Natural killer cell (primary cell): ENCODE measurements around the gene GFOD2. TPM values are rescaled to one million over a fixed set of nuclear protein-coding genes. Genes with fewer than 3 reads are reported as not detected.

ENCODE experiments used
- ATAC-seq, 3 donors: fragments of 150-1000 bp in 2 of 3; fragments of 200-7000 bp in 1 of 3; cut with Tn5 transposase; 1 replicate in 1 of 3; 2 replicates in 2 of 3; pipeline ENCODE4 v1.10.0; 2021; ENCODE audit warnings: mild to moderate bottlenecking in 2 of 3, moderate library complexity in 2 of 3
- DNase-seq, 2 donors: peaks; one replicate each; pipeline versions ENCODE4 v3.0.0 to v3.0.0-alpha.2; 2013 to 2021; ENCODE audit warnings: mixed read lengths in 1 of 2
- H3K27ac ChIP-seq: one replicate; pipeline ENCODE4 v1.5.1; 2013; ENCODE audit warnings: mild to moderate bottlenecking, low read length
- H3K27me3 ChIP-seq: one replicate; pipeline ENCODE4 v1.6.1; 2013; ENCODE audit warnings: low read length; ENCODE audit not compliant: control insufficient read depth, insufficient read depth
- H3K36me3 ChIP-seq: one replicate; pipeline ENCODE4 v1.6.1; 2013; ENCODE audit warnings: low read length; ENCODE audit not compliant: control insufficient read depth, insufficient read depth
- H3K4me1 ChIP-seq: one replicate; pipeline ENCODE4 v1.6.1; 2013; ENCODE audit warnings: low read length; ENCODE audit not compliant: control insufficient read depth, insufficient read depth
- H3K4me3 ChIP-seq: one replicate; pipeline ENCODE4 v1.5.1; 2013; ENCODE audit warnings: low read length
- H3K9me3 ChIP-seq: one replicate; pipeline ENCODE4 v1.6.1; 2013; ENCODE audit warnings: low read length; ENCODE audit not compliant: control insufficient read depth, insufficient read depth
- H3K27ac Mint-ChIP-seq, 2 donors: one replicate each; pipeline ENCODE4 v1.8.0; 2022; ENCODE audit warnings: mild to moderate bottlenecking in 2 of 2, mixed read lengths in 2 of 2, moderate library complexity in 1 of 2
- H3K27me3 Mint-ChIP-seq, 2 donors: one replicate each; pipeline ENCODE4 v1.8.0; 2022; ENCODE audit warnings: low read depth in 2 of 2, mixed read lengths in 2 of 2
- H3K36me3 Mint-ChIP-seq: one replicate; pipeline ENCODE4 v1.8.0; 2022; ENCODE audit warnings: mixed read lengths
- H3K4me1 Mint-ChIP-seq, 2 donors: one replicate each; pipeline ENCODE4 v1.8.0; 2022; ENCODE audit warnings: mixed read lengths in 2 of 2
- H3K4me3 Mint-ChIP-seq: one replicate; pipeline ENCODE4 v1.8.0; 2022; ENCODE audit warnings: mild to moderate bottlenecking, moderate library complexity, mixed read lengths
- H3K9me3 Mint-ChIP-seq, 2 donors: one replicate each; pipeline ENCODE4 v1.8.0; 2022; ENCODE audit warnings: mixed read lengths in 2 of 2
- WGBS: methylation state at CpG from one replicate; pipeline ENCODE4 v1.1.7; 2013; ENCODE audit warnings: missing lambda C conversion rate; ENCODE audit not compliant: insufficient coverage; 5-methylcytosine and 5-hydroxymethylcytosine counted together
- intact Hi-C: fragments of 100-400 bp; cut with micrococcal nuclease; formaldehyde crosslinking; loops from one replicate; pipeline ENCODE4 v1.14.2; 2022
- total RNA-seq, 4 donors: library from RNA; stranded (reverse); fragments of 120-200 nt in 1 of 4; gene quantifications; one replicate each; pipeline versions ENCODE4 v1.2.3 to v1.2.4, GENCODE V29; 2013 to 2022
- TF ChIP-seq, protein P1 (sequence below): fragments of 200-600 bp; IDR thresholded peaks from one replicate; pipeline ENCODE4 v1.8.0; 2022; ENCODE audit warnings: antibody characterized with exemption

GFOD2 gene
- total RNA-seq, 3 donors from 2014 or later (not counting 1 experiment from before 2014, with no cell fraction given) = 6.5 to 10.9 (median 8.3) TPM

DNA sequence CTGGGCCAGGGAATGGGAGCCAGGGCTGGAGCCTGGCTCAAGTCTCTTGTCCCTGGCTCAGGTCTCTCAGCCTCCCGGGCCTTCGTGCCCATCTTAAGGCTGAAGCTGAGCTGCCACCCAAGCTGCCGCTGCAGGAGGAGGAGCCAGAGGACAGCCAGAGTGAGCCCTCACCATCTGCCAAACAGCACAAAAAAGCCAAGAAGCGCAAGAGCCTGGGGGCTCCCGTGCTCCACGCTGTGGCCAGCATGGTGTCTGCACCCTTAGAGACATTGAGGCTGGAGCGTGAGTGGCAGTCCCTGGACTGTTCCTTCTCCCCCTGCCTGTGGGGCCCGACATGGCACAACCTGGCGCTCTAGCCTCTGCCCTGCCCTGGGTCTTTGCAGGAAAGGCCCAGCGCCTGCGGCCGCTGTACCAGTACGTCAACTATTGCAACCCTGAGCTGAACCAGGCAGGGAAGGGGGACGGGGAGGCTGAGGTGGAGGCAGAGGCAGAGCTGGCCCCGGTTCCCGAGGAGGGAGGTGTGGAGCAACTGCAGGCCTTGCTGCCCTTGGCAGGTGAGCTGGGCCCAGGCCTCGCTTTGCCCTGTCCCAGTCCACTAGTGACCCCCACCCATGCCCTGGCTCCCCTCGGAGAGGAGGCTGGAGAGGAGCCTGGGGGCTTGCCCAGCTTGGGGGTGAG, 51.2 kb downstream of the GFOD2 start:
- peak overlapping the region; percentile 50 for H3K27ac ChIP-seq
- H3K4me1 Mint-ChIP-seq = peaks cover 5 to 27% of the 10 kb centered on the region in 2 donors
- no peak overlapping the region for H3K4me3 ChIP-seq
- H3K36me3 ChIP-seq = no peaks in the 10 kb centered on the region
- no peaks in the 10 kb centered on the region for H3K27me3 Mint-ChIP-seq
- H3K27me3 ChIP-seq = no peaks in the 10 kb centered on the region
- H3K4me1 ChIP-seq = peaks cover 32% of the 10 kb centered on the region
- H3K4me3 Mint-ChIP-seq = peak overlapping the region; percentile 35
- no peaks in the 10 kb centered on the region for H3K9me3 Mint-ChIP-seq
- DNase-seq = peak; percentile 72 to 91
- intact Hi-C loops = loop anchor here (1.0 to 5.0 kb wide), 3 partner anchors 121 to 147 kb away; partner anchors contain the start of genes RANBP10 and TSNAXIP1
- WGBS = 25% methylated on average over 18 of the region's 18 CpGs
- H3K36me3 Mint-ChIP-seq = no peaks in the 10 kb centered on the region
- ATAC-seq = peak; percentile 87 to 91 (median 87)
- H3K9me3 ChIP-seq = no peaks in the 10 kb centered on the region
- peak overlapping the region; percentile 16 to 90 for H3K27ac Mint-ChIP-seq
- TF ChIP-seq, protein P1, sequence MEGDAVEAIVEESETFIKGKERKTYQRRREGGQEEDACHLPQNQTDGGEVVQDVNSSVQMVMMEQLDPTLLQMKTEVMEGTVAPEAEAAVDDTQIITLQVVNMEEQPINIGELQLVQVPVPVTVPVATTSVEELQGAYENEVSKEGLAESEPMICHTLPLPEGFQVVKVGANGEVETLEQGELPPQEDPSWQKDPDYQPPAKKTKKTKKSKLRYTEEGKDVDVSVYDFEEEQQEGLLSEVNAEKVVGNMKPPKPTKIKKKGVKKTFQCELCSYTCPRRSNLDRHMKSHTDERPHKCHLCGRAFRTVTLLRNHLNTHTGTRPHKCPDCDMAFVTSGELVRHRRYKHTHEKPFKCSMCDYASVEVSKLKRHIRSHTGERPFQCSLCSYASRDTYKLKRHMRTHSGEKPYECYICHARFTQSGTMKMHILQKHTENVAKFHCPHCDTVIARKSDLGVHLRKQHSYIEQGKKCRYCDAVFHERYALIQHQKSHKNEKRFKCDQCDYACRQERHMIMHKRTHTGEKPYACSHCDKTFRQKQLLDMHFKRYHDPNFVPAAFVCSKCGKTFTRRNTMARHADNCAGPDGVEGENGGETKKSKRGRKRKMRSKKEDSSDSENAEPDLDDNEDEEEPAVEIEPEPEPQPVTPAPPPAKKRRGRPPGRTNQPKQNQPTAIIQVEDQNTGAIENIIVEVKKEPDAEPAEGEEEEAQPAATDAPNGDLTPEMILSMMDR = peak; percentile 75

DNA sequence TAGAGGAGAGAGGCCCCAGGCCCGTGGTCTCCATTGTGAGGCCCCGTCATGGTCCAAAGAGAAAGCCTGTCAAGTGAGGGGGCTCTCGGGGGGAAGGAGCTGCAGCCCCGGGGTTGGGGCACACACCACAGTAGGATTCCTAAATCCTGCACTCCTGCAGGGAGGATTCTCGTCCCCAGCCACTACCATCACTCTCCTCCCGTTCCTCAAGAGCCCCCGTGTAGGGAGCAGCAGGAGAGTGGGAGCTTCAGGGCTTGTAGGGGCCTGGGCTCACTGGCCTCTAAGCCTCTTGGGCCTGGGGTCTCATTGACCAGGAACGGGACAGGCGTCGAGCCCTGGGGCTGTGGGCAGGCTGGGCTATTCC, 51.7 kb downstream of the GFOD2 start:
- Histone ChIP-seq H3K27ac (peak overlapping the region; percentile 50), H3K27me3 (no peaks in the 10 kb centered on the region), H3K4me1 (peaks cover 32% of the 10 kb centered on the region), H3K36me3 (no peaks in the 10 kb centered on the region), H3K9me3 (no peaks in the 10 kb centered on the region), H3K4me3 (no peak overlapping the region)
- Mint-ChIP-seq H3K4me1 (peaks cover 5 to 23% of the 10 kb centered on the region in 2 donors), H3K27me3 (no peaks in the 10 kb centered on the region), H3K27ac (peak overlapping the region; percentile 16 to 90), H3K36me3 (no peaks in the 10 kb centered on the region), H3K4me3 (peak overlapping the region; percentile 94), H3K9me3 (no peaks in the 10 kb centered on the region)
- intact Hi-C loops = loop anchor here (5.0 kb wide), 1 partner anchor 140 kb away; the partner anchor contains the start of genes RANBP10 and TSNAXIP1
- DNase-seq (no peak), ATAC-seq (no peak)
- TF ChIP-seq, protein P1 = no peak
- WGBS = 63% methylated on average over 8 of the region's 10 CpGs

DNA sequence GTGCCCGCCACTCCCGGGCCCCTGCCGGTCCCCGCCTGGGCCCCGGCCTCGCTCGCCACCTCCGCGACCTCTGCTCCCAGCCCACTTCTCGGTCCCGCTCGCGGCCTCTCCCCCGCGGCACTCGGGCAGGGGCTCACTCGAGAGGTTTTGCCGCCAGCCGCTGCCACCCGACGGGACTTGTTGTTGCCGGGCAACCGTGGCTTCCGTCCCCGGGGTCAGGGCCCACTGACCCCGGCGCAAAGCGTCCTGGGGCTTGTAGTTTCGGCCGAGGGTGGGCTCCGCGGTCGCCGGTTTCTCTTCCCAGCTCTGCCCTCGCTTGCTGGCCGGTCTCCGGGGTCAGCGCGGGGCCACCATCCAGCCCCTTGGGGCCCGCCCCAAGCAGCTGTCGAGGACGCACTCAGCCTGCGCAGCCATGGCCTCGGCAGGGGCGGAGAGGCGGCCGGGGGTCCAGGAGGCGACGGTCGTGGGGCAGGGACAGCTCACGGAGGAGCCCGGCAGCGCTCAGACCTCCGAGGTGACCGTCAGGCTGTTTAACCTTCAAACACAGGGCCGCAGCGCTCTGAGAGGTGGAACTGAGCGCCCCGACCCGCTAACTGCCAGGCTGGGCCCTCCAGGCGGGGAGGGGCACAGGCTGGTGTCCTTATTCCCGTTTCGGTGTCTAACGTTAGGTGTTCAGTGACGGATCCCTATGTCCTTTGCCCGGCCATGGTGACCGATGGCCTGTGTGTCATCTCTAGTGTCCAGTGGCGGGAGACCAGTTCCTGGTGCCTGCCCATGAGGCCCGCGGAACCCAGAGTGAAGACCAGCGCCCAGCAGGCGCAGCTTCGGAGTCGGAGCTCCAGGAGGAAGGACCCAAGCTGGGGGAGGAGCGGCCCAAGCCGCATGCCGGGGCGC, 52.3 kb downstream of the GFOD2 start, which contains the start of the genes C16orf86 and ENKD1:
C16orf86 (plus strand) TSS at position 256 of the 894 bp plus-strand sequence; CDS start at position 413, 157 bp downstream.
ENKD1 (minus strand) TSS at position 192 of the 894 bp plus-strand sequence. CDS start 308 bp downstream, outside the sequence.
- WGBS = 6% methylated on average over 78 of the region's 78 CpGs
- H3K4me3 ChIP-seq = peak within 1 kb of the TSS; percentile 50
- H3K27me3 Mint-ChIP-seq = no peaks in the 10 kb centered on the region

More for the DNA sequence above, 52.3 kb downstream of the GFOD2 start, which contains the start of the genes C16orf86 and ENKD1:
- Histone ChIP-seq H3K27ac (peak within 1 kb of the TSS; percentile 50), H3K27me3 (no peaks in the 10 kb centered on the region), H3K36me3 (no peaks in the 10 kb centered on the region), H3K9me3 (no peaks in the 10 kb centered on the region), H3K4me1 (peaks cover 33% of the 10 kb centered on the region)
- Mint-ChIP-seq H3K4me1 (peaks cover 5 to 22% of the 10 kb centered on the region in 2 donors), H3K9me3 (no peaks in the 10 kb centered on the region), H3K36me3 (no peaks in the 10 kb centered on the region), H3K27ac (peak within 1 kb of the TSS; percentile 65 to 90), H3K4me3 (peak within 1 kb of the TSS; percentile 94)
- intact Hi-C loops = loop anchor here (1.0 to 5.0 kb wide), 2 partner anchors 52 to 140 kb away; partner anchors contain the start of genes GFOD2, RANBP10 and TSNAXIP1
- TF ChIP-seq, protein P1 = no peak
- DNase-seq = peak; percentile 78 to 92
- ATAC-seq = peak; percentile 78 to 80 (median 79)
